Jurkat, Clone E6-1 (cell line): ENCODE data around the gene BEST2.

ENCODE experiments used
- DNase-seq: peaks from one replicate; pipeline ENCODE4 v3.0.0-alpha.2; 2011; ENCODE audit warnings: low read depth, low spot score
- H3K4me3 ChIP-seq: 2 replicates; pipeline ENCODE4 v1.5.1; 2011; ENCODE audit warnings: mild to moderate bottlenecking, low read length, control low read depth, moderate library complexity

Gene BEST2

DNA sequence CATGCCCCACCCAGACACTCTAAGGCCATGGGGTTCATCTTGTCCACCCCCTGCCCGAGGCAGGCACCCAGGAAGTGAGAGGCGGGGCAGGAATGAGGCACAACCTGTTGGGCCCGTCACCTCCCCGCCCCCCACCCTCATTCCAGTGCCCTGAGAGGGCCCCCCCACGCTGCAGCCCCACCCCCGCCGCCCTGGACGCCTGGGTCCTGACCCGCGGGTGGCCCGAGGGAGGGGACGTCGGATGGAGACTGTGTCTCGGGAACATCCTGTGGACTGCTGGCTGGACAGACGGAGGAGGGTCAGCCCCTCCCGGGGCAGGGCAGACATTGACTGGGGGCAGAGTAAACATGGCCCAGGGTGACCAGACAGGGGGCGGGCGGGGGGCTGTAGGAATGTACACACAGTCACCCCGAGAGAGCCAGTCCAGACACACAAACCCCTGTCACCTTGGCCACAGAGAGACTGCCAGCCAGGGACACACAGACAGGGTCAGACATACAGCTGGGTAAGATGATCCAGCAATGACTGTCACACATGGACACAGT lies 32.3 kb downstream of the BEST2 start:
- H3K4me3 ChIP-seq, result peak overlapping the region; percentile 67
- DNase-seq, result no peak

DNA sequence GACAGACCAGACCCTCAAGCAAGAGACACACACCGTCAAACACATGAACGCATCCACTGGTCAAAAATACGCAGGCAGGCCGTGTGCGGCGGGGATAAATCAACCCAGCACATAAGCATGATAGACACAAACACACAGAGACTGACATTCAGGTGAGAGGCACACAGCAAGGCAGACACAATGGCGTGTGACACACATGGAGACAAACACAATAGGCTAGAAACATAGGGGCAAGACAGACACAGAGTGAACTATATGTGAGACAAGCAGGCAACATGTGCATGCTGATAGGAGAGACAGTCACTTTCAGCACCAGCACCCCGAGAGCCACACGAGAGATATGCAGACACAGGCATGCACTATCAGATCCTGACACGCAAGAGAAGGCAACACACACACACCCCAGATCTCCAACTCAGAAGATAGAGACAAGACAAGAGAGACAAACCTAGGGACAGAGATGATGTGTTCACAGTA lies 32.8 kb downstream of the BEST2 start:
- H3K4me3 ChIP-seq, result no peak overlapping the region
- no peak for DNase-seq

DNA sequence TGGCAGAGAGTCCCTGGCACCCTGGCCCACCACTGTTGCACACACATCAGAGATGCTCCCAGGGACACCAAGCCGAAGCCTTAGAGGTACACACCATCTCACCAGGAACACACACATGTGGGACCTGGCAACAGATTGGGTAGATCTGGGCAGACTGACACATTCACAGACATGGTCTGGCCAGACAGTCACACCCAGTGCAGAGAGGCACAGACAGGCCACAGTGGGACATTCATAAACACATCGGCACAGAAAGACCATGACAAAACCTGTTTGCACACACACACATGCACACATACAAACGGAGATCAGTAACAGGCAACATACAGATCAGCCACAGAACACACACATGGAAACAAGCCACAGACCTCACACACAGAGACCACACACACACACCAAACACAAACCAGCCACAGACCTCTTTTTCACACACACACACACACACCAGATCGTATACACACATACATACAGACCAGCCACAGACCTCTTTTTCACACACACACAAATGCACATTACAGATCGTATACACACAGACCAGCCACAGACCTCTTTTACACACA lies 33.4 kb downstream of the BEST2 start:
- H3K4me3 ChIP-seq, result no peak overlapping the region
- no peak for DNase-seq

DNA sequence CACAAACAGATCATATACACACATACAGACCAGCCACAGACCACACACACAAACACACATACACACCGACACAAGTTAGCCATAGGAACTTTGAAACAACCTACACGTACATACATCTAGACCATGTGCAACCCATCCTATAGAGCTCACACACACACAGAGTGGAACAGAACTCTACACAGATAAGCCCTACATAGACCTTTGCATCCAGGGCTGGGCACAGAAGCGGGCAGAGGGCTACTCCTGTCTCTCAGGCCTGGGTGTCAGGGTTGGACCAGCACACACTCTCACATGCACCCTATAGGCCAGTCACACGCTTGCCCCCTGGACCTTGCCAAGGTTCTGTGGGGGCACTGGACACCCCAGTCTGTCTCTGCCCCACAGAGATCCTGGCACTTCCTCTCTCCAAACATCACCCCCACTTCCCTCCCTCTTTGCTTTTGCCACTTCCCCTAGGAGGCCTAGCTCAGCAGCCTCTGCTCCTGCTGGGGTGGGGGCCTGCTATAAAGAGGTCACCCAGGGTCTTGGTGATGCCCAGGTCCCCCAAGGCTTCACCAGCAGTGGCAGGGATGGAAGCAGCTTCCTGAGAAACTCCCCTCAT lies 33.9 kb downstream of the BEST2 start:
- H3K4me3 ChIP-seq, result no peak overlapping the region

DNA sequence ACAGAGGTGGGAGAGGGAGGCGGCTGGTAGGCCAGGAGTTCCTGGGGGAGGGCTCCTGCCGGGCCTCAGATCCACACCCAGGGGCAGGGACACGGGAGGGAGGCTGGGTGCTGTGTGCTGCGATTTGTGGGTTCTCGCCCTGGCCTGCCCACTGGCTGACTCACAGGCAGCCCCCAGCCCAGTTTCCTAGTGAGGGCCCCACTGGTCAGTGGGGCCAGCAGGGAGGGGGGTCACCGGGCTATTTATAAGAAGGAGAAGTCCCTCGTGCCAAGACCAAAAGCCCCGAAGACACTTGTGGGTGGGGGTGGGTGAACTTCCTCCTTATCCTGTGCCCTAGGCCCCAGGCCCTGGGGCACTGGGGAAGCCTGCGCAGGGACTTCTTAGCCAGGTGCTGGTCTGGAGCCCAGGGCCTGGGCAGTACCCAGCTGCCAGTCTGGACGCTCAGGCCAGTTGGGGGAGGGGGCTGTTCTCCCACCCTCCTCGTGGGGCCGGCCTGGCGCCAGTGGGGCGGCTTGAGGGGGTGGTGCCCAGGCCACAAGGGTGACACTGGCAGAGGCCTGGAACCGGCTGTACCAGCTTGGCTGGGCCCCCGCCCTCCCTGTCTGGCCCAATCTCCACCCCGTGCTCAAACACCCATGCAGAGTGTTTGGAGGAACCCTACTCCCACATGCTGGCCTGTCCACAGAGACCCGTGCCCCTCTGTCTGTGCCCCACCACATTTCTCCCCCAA lies 34.7 kb downstream of the BEST2 start:
- no peak overlapping the region for H3K4me3 ChIP-seq
- no peak for DNase-seq

More for the DNA sequence above, 33.9 kb downstream of the BEST2 start:
- DNase-seq, result no peak

DNA sequence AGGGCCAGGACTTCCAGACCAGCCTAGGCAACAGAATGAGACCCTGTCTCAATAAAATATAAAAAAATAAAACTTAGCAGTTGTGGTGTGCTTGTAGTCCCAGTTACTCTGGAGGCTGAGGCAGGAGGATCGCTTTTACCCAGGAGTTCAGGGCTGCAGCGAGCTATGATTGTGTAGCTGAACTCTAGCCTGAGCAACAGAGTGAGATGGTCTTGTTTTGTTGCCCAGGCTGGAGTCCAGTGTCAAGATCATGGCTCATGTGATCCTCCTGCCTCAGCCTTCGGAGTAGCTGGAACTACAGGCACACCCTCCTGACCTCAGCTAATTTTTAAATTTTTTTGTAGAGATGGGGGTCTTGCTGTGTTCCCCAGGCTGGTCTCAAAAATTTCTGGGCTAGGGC lies 35.4 kb downstream of the BEST2 start:
- no peak for DNase-seq
- H3K4me3 ChIP-seq, result no peak overlapping the region

DNA sequence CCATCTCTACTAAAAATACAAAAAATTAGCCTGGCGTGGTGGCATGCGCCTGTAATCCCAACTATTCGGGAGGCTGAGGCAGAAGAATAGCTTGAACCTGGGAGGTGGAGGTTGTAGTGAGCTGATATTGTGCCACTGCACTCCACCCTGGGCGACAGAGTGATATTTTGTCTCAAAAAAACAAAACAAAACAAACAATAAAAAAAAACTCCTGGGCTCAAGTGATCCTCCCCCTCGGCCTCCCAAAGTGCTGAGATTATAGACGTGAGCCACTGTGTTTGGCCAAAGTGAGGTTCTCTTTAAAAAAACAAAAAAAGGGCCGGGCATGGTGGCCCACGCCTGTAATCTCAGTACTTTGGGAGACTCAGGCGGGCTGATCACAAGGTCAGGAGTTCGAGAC lies 35.9 kb downstream of the BEST2 start:
- DNase-seq, result no peak
- H3K4me3 ChIP-seq, result no peak overlapping the region

DNA sequence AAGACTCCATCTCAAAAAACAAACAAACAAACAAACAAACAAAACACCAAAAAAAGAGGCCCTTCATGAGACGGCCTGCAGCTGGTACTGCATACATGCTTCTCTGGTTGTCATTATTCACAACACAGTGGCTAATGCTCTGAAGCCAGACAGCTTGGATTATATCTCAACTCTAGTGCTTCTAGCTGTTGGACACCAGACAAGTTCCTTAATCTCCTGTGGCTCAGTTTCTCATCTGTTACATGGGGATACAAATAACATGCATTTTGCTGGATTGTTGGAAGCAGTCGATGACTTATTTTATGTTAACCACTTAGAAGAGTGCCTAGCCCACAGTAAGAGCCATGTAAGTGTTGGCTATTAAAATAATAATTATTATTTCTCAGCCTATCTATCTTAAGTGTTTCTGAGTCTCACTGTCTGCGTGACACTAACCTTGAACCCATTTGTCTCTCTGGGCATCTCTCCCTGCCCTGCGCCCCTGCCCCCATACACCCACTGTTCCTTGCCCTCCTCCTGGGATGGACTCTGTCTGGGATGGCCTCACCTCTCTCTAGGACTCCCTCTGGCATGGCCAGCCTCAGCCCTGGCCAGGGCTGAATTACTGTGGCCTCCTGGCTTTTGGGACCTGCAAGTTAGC lies 36.6 kb downstream of the BEST2 start:
- H3K4me3 ChIP-seq, result no peak overlapping the region
- no peak for DNase-seq

DNA sequence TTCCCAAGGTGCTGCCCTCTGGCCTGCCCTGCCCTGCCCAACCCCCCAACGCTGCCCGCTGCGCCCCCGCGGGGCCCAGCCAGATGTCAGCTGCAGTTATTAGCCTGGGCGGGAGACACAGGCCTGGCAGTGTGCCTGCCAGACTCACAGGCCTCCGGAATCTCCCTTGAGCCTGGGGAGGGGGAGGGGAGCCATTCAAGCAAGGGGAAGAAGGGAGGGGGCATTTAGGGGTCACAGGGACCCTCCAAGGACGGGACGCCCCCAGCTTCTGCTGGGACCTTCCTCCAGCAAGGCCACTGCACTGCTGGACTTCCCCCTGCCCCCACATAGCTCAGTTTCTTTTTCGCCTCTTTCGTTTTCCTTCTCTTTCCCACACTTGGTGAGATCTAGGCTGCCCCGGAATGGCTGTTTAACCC lies 37.1 kb downstream of the BEST2 start:
- DNase-seq, result no peak
- H3K4me3 ChIP-seq, result no peak overlapping the region

DNA sequence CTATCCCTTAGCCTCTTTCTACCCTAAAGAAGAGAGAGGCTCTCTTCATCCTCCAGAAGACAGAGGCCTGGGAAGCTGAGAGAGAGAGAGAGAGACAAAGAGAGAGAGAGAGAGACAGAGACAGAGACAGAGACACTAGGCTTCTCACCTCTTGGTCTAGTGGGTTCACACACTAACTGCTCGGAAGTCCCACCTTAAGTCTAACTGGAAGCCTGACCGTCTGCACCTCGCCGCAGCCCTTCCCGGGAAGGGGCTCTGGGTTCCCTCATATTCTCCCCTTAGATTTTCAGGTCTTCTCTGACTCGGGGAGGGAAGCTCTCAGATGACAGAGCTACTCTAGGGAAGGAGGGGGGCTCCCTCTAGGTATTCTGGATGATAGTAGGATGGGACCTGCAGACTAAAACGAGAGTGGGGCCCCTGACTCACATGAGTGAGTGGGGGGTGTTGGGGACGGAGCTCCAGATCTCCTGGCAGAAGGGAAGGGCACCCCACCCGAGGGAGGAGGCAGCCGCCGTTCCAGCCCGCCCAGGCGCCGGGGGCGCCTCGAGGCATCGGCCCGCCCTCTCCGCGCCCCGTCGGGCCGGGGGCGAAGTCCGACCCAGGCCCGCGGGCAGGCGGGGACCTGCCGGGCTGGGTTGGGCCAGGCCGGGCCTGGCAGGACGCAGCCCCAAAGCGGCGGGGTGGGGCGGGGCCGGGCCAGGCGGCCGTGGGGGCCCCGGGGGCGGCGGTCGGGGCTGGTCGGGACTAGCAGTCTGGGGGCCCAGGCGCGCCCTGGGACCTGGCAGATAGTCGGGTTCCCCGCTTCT lies 37.7 kb downstream of the BEST2 start:
- DNase-seq, result no peak
- H3K4me3 ChIP-seq, result no peak overlapping the region

DNA sequence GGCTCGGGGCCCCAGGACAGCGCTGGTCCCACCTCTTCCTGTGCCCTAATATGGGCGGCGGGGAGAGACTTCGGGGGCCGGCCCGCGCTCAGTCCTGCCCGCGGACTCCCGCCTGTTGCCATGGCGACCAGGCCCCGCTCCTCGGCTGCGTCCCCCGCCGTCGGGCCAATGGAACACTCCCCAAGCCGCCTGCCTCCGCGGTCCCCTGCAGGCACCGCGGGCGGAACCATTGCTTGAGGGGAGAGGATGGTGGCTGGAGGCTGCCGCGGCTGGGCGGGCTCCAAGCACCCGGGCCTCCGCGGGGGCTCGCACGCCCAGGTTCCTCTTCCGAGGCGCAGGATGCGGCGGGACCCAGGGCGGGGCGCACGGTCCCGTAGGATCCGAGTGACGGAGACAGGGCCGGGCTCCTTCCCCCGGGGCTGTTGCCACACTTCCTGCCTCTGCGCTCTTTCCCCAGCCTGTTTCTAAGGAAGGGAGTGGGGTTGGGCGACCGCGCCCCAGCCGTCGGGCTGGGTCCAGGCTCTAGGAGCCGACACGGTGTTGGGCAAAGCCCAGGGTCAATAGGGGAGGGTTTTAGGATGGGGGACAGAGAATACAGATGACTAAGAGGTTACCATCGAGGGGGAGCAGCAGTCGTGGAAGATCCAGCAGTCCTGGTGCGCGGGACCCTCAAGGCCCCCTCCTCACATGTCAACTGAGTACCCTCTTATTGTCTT lies 38.5 kb downstream of the BEST2 start:
- no peak for DNase-seq
- H3K4me3 ChIP-seq, result peak overlapping the region; percentile 88

DNA sequence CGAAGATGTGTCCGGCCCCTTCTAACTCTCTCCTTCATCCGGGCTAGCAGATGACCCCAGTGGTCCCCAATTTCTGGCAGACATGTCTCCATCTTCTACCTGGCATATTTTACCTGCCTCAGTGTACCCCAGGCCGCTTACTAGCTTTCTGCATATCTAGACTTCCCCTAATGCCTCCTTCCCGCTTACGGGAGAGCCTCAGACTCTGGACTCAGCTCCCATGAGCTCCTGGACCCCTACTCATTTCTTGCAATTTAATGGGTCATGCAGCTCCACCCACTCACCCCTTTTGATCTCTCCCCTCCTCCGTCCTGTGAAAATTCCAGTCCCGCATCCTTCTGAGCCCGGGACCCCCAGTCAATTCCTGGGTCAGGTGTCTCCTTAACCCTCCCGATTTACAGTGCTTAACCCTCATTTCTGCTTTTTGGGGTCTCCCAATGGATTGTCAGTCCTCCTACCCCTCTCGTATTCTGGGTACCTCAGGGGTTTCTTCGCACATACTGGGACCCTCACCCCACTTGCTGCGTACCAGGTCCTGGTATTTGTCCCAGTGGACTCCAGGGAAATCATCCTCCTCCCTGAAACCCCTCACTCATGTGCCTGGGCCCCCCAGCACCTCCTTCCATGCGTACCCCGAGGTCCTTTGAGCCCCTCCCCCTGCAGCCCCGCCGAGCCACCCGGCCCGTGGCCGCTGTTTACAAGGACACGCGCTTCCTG lies 39.2 kb downstream of the BEST2 start:
- no peak for DNase-seq
- peak overlapping the region; percentile 88 for H3K4me3 ChIP-seq

DNA sequence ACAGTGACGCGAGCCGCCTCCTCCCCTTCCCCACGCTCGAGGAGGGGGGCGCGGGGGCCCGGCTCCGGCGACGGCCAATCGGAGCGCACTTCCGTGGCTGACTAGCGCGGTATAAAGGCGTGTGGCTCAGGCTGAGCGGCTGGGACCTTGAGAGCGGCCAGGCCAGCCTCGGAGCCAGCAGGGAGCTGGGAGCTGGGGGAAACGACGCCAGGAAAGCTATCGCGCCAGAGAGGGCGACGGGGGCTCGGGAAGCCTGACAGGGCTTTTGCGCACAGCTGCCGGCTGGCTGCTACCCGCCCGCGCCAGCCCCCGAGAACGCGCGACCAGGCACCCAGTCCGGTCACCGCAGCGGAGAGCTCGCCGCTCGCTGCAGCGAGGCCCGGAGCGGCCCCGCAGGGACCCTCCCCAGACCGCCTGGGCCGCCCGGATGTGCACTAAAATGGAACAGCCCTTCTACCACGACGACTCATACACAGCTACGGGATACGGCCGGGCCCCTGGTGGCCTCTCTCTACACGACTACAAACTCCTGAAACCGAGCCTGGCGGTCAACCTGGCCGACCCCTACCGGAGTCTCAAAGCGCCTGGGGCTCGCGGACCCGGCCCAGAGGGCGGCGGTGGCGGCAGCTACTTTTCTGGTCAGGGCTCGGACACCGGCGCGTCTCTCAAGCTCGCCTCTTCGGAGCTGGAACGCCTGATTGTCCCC lies 39.9 kb downstream of the BEST2 start, which contains the start of gene JUNB:
Gene JUNB, plus strand, starts transcription at position 142 of the 706 bp plus-strand sequence. Its CDS starts 286 bp downstream, at position 428.
- peak; percentile 91 for DNase-seq
- peak within 1 kb of the TSS; percentile 88 for H3K4me3 ChIP-seq

DNA sequence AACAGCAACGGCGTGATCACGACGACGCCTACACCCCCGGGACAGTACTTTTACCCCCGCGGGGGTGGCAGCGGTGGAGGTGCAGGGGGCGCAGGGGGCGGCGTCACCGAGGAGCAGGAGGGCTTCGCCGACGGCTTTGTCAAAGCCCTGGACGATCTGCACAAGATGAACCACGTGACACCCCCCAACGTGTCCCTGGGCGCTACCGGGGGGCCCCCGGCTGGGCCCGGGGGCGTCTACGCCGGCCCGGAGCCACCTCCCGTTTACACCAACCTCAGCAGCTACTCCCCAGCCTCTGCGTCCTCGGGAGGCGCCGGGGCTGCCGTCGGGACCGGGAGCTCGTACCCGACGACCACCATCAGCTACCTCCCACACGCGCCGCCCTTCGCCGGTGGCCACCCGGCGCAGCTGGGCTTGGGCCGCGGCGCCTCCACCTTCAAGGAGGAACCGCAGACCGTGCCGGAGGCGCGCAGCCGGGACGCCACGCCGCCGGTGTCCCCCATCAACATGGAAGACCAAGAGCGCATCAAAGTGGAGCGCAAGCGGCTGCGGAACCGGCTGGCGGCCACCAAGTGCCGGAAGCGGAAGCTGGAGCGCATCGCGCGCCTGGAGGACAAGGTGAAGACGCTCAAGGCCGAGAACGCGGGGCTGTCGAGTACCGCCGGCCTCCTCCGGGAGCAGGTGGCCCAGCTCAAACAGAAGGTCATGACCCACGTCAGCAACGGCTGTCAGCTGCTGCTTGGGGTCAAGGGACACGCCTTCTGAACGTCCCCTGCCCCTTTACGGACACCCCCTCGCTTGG lies 40.7 kb downstream of the BEST2 start:
- peak overlapping the region; percentile 88 for H3K4me3 ChIP-seq
- peak; percentile 76 for DNase-seq

DNA sequence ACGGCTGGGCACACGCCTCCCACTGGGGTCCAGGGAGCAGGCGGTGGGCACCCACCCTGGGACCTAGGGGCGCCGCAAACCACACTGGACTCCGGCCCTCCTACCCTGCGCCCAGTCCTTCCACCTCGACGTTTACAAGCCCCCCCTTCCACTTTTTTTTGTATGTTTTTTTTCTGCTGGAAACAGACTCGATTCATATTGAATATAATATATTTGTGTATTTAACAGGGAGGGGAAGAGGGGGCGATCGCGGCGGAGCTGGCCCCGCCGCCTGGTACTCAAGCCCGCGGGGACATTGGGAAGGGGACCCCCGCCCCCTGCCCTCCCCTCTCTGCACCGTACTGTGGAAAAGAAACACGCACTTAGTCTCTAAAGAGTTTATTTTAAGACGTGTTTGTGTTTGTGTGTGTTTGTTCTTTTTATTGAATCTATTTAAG lies 41.3 kb downstream of the BEST2 start:
- H3K4me3 ChIP-seq, result peak overlapping the region; percentile 88
- DNase-seq, result no peak
